HFFc6 (cell line): ENCODE data around the gene PCTP. TPM values are rescaled to one million over a fixed set of nuclear protein-coding genes. Genes with fewer than 3 reads are reported as not detected.

Experiments used
- DNase-seq: peaks from one replicate; pipeline ENCODE4 v3.0.0-alpha.2; 2018
- H3K27ac Mint-ChIP-seq: 2 replicates; pipeline ENCODE4 v1.8.0; 2020; ENCODE audit warnings: mild to moderate bottlenecking, mixed read lengths
- H3K27me3 Mint-ChIP-seq: 2 replicates; pipeline ENCODE4 v1.8.0; 2021; ENCODE audit warnings: mild to moderate bottlenecking, moderate library complexity, mixed read lengths; ENCODE audit not compliant: insufficient read depth
- H3K36me3 Mint-ChIP-seq: 2 replicates; pipeline ENCODE4 v1.8.0; 2021; ENCODE audit warnings: low read depth, mixed read lengths
- H3K4me1 Mint-ChIP-seq: 2 replicates; pipeline ENCODE4 v1.8.0; 2020; ENCODE audit warnings: low read depth, mixed read lengths
- H3K4me3 Mint-ChIP-seq: 2 replicates; pipeline ENCODE4 v1.8.0; 2020; ENCODE audit warnings: mild to moderate bottlenecking, moderate library complexity, mixed read lengths
- H3K9me3 Mint-ChIP-seq: 2 replicates; pipeline ENCODE4 v1.8.0; 2020; ENCODE audit warnings: mild to moderate bottlenecking, mixed read lengths
- CTCF ChIP-seq: fragments of 200-600 bp; sonication (generic); IDR thresholded peaks from 2 replicates; pipeline ENCODE4 v1.5.0; 2021; ENCODE audit warnings: antibody characterized with exemption, mild to moderate bottlenecking
- total RNA-seq, 6 experiments: library from RNA; stranded (reverse); fragmentation: NEBNext Ultra II Directional; extraction: Animal tissue kit (Norgen Biotek cat#: 25700); gene quantifications; 2 replicates in 1 of 6; 3 replicates in 5 of 6; pipeline ENCODE4 v1.2.3, GENCODE V29; 2021

PCTP gene
- total RNA-seq, 6 experiments from 2014 or later = 9.7 to 13.5 (median 11.2) TPM

GRCh38 chr17:55734128-55734781 is 16.6 kb upstream of the PCTP start:
- no peaks in the 10 kb centered on the region for H3K36me3 Mint-ChIP-seq
- H3K4me1 Mint-ChIP-seq = peaks cover 62% of the 10 kb centered on the region
- no peak for TF ChIP-seq CTCF
- no peaks in the 10 kb centered on the region for H3K9me3 Mint-ChIP-seq
- H3K4me3 Mint-ChIP-seq = peak overlapping the region; percentile 66
- H3K27ac Mint-ChIP-seq = peak overlapping the region; percentile 32
- no peak for DNase-seq
- H3K27me3 Mint-ChIP-seq = no peaks in the 10 kb centered on the region

GRCh38 chr17:55735731-55736405 is 15.0 kb upstream of the PCTP start:
- H3K9me3 Mint-ChIP-seq = no peaks in the 10 kb centered on the region
- TF ChIP-seq CTCF = peak; percentile 82
- H3K36me3 Mint-ChIP-seq = no peaks in the 10 kb centered on the region
- no peaks in the 10 kb centered on the region for H3K27me3 Mint-ChIP-seq
- no peak overlapping the region for H3K4me3 Mint-ChIP-seq
- H3K27ac Mint-ChIP-seq = no peak overlapping the region
- peaks cover 55% of the 10 kb centered on the region for H3K4me1 Mint-ChIP-seq
- DNase-seq = peak; percentile 44

- TF ChIP-seq CTCF = no peak
- no peaks in the 10 kb centered on the region for H3K9me3 Mint-ChIP-seq
- DNase-seq = no peak
- no peak overlapping the region for H3K4me3 Mint-ChIP-seq
- H3K27ac Mint-ChIP-seq = no peak overlapping the region
- peaks cover 39% of the 10 kb centered on the region for H3K4me1 Mint-ChIP-seq
- peaks cover 2% of the 10 kb centered on the region; the same call in 1 of the 2 replicates for H3K27me3 Mint-ChIP-seq
- H3K36me3 Mint-ChIP-seq = no peaks in the 10 kb centered on the region
Measured at GRCh38 chr17:55737976-55738501, 12.8 kb upstream of the PCTP start.

GRCh38 chr17:55740511-55741355 is 10.1 kb upstream of the PCTP start:
- peaks cover 16% of the 10 kb centered on the region for H3K4me1 Mint-ChIP-seq
- H3K27ac Mint-ChIP-seq = no peak overlapping the region
- no peak overlapping the region for H3K4me3 Mint-ChIP-seq
- no peak for DNase-seq
- H3K36me3 Mint-ChIP-seq = no peaks in the 10 kb centered on the region
- peaks cover 7% of the 10 kb centered on the region; the same call in 1 of the 2 replicates for H3K27me3 Mint-ChIP-seq
- TF ChIP-seq CTCF = no peak
- no peaks in the 10 kb centered on the region for H3K9me3 Mint-ChIP-seq

GRCh38 chr17:55741356-55741700 is 9.5 kb upstream of the PCTP start:
- Mint-ChIP-seq H3K27me3 (peaks cover 10% of the 10 kb centered on the region; the same call in 1 of the 2 replicates), H3K4me1 (peaks cover 14% of the 10 kb centered on the region; the same call in 1 of the 2 replicates), H3K4me3 (no peak overlapping the region), H3K27ac (no peak overlapping the region), H3K9me3 (no peaks in the 10 kb centered on the region), H3K36me3 (no peaks in the 10 kb centered on the region)
- TF ChIP-seq CTCF = no peak
- no peak for DNase-seq
